Measurements from ENCODE around the gene LTBP4. TPM values are rescaled to one million over a fixed set of nuclear protein-coding genes. Genes with fewer than 3 reads are reported as not detected.

The LTBP4 gene
- polyA plus RNA-seq, 1 donor (not counting 4 experiments of a cell fraction or from before 2014, with no cell fraction given): 29.6 TPM

DNA sequence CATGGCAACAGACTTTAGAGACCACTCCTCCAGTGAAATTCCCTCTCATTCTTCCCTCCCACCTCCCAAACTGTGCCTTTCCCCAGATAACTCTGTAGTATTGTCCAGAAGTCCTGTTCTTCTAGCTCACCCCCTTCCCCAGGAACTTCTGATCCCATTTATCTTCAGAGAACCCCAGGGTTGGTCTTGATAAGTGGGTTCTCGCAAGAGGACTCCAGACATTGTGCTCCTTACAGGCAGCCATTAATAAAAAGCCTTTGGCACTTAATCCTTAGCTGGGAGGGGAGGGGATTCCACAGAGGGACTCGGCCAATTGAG is 1.9 kb downstream of the LTBP4 start:
- dilution Hi-C loops (cut with MboI; ENCODE audit: extremely low pct_ligation_motif_present, low sequenced_read_pairs): no loop called here
- no peaks in the 10 kb centered on the region for H3K9me3 ChIP-seq (ENCODE audit: control insufficient read depth, low read depth, low read length)
- H2AFZ ChIP-seq (ENCODE audit: control insufficient read depth, low read length): no peak overlapping the region
- peak overlapping the region; percentile 65 for H3K27ac ChIP-seq (ENCODE audit: control insufficient read depth, insufficient read depth, low read length)
- DNase-seq (ENCODE audit: low read depth, low spot score) (no peak), FAIRE-seq (no peak)
- H3K27me3 ChIP-seq (ENCODE audit: control insufficient read depth, extremely low read depth, insufficient read depth, low read length): peaks cover 25% of the 10 kb centered on the region
- peaks cover 52% of the 10 kb centered on the region for H3K4me1 ChIP-seq (ENCODE audit: control insufficient read depth, extremely low read depth, insufficient read depth, low read length)
- no peaks in the 10 kb centered on the region for H3K36me3 ChIP-seq (ENCODE audit: control insufficient read depth in 2 of 2, extremely low read depth in 1 of 2, insufficient read depth in 2 of 2, low read length in 2 of 2)
- peak overlapping the region; percentile 96 for H3K4me2 ChIP-seq (ENCODE audit: control insufficient read depth, extremely low read depth, insufficient read depth, low read depth, low read length)
- H3K4me3 ChIP-seq (ENCODE audit: control insufficient read depth in 2 of 3, extremely low read depth in 1 of 3, insufficient read depth in 2 of 3, low read depth in 1 of 3, low read length in 3 of 3): peak overlapping the region in 2 of 3 experiments; percentile 1 to 54
- no peaks in the 10 kb centered on the region for H4K20me1 ChIP-seq (ENCODE audit: control insufficient read depth, extremely low read depth, insufficient read depth, low read length)
- H3K9me1 ChIP-seq (ENCODE audit: control insufficient read depth, extremely low read depth, insufficient read depth, low read length): no peaks in the 10 kb centered on the region
- peak overlapping the region; percentile 71 for H3K9ac ChIP-seq (ENCODE audit: control insufficient read depth, extremely low read depth, insufficient read depth, low read length)
- no peaks in the 10 kb centered on the region for H3K79me2 ChIP-seq (ENCODE audit: control insufficient read depth, insufficient read depth, low read length)
- TF ChIP-seq EZH2 (IDR thresholded peaks at IDR 0.05; ENCODE audit: low read length): no peak
- TF ChIP-seq, protein P1, sequence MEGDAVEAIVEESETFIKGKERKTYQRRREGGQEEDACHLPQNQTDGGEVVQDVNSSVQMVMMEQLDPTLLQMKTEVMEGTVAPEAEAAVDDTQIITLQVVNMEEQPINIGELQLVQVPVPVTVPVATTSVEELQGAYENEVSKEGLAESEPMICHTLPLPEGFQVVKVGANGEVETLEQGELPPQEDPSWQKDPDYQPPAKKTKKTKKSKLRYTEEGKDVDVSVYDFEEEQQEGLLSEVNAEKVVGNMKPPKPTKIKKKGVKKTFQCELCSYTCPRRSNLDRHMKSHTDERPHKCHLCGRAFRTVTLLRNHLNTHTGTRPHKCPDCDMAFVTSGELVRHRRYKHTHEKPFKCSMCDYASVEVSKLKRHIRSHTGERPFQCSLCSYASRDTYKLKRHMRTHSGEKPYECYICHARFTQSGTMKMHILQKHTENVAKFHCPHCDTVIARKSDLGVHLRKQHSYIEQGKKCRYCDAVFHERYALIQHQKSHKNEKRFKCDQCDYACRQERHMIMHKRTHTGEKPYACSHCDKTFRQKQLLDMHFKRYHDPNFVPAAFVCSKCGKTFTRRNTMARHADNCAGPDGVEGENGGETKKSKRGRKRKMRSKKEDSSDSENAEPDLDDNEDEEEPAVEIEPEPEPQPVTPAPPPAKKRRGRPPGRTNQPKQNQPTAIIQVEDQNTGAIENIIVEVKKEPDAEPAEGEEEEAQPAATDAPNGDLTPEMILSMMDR (optimal IDR thresholded peaks at IDR 0.05 in 1 of 3, IDR thresholded peaks at IDR 0.05 in 1 of 3, conservative IDR thresholded peaks at IDR 0.05 in 1 of 3; ENCODE audit: extremely low read depth in 1 of 3, insufficient read depth in 2 of 3, low read length in 3 of 3): no peak

DNA sequence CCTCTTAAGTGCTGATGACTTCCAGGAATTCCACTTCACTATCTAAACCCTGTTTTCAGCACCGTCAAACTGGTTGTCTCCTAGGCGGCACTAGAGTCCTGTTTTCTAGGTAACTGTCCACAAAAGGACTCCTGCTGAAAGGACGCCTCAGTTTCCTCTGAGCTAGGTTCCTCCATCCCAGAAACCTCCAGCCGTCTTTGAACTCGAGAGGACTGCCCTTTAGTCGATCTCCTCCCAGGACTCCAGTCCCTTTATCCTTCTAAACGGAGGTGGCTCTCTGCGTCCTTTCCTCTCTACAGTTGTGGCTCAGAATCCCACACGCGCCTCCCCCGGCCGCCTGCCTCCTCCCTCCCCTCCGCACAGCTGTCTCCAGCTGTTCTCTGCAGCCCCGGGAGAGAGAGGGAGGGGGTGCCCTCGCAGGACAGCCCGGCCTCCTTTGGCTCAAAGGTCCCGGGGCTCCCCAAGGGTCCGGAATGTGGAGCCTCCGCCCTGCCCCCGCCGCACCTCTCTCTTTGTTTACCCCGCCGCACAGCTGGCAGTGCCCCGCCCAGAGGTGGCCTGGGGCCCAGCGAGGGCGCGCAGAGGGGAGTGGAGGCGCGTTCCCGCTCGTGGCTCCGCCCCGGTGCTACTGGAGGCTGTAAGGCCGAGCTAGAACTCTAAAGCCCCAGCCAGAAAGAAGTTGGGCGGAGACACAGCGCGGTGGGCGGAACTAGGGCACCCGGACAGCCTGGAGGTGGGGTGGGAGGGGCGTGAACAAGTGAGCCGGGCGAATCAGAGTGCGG is 2.4 kb downstream of the LTBP4 start:
- Histone ChIP-seq H3K4me1 (ENCODE audit: control insufficient read depth, extremely low read depth, insufficient read depth, low read length) (peaks cover 47% of the 10 kb centered on the region), H3K9ac (ENCODE audit: control insufficient read depth, extremely low read depth, insufficient read depth, low read length) (peak overlapping the region; percentile 71)
- peak; percentile 97 for DNase-seq (ENCODE audit: low read depth, low spot score)

More for the DNA sequence above, 2.4 kb downstream of the LTBP4 start:
- peak overlapping the region; percentile 31 to 66 (median 54) for H3K4me3 ChIP-seq (ENCODE audit: control insufficient read depth in 2 of 3, extremely low read depth in 1 of 3, insufficient read depth in 2 of 3, low read depth in 1 of 3, low read length in 3 of 3)
- no peaks in the 10 kb centered on the region for H4K20me1 ChIP-seq (ENCODE audit: control insufficient read depth, extremely low read depth, insufficient read depth, low read length)
- no peak for TF ChIP-seq EZH2 (IDR thresholded peaks at IDR 0.05; ENCODE audit: low read length)
- TF ChIP-seq, protein P1 (optimal IDR thresholded peaks at IDR 0.05 in 1 of 3, IDR thresholded peaks at IDR 0.05 in 1 of 3, conservative IDR thresholded peaks at IDR 0.05 in 1 of 3; ENCODE audit: extremely low read depth in 1 of 3, insufficient read depth in 2 of 3, low read length in 3 of 3): peak in 1 of 3 experiments; percentile 39
- dilution Hi-C loops (cut with MboI; ENCODE audit: extremely low pct_ligation_motif_present, low sequenced_read_pairs): no loop called here
- no peaks in the 10 kb centered on the region for H3K9me3 ChIP-seq (ENCODE audit: control insufficient read depth, low read depth, low read length)
- H3K79me2 ChIP-seq (ENCODE audit: control insufficient read depth, insufficient read depth, low read length): no peaks in the 10 kb centered on the region
- peak; percentile 69 for FAIRE-seq
- peak overlapping the region; percentile 96 for H3K4me2 ChIP-seq (ENCODE audit: control insufficient read depth, extremely low read depth, insufficient read depth, low read depth, low read length)
- no peaks in the 10 kb centered on the region for H3K36me3 ChIP-seq (ENCODE audit: control insufficient read depth in 2 of 2, extremely low read depth in 1 of 2, insufficient read depth in 2 of 2, low read length in 2 of 2)
- H3K9me1 ChIP-seq (ENCODE audit: control insufficient read depth, extremely low read depth, insufficient read depth, low read length): no peaks in the 10 kb centered on the region
- H3K27me3 ChIP-seq (ENCODE audit: control insufficient read depth, extremely low read depth, insufficient read depth, low read length): peaks cover 21% of the 10 kb centered on the region
- peak overlapping the region; percentile 32 for H2AFZ ChIP-seq (ENCODE audit: control insufficient read depth, low read length)
- peak overlapping the region; percentile 68 for H3K27ac ChIP-seq (ENCODE audit: control insufficient read depth, insufficient read depth, low read length)
